Fibroblast of pulmonary artery (primary cell): ENCODE data around the gene APOA5.
A peak's percentile ranks its signal among the peaks of the same experiment; 100 is the strongest.

Source experiments
- DNase-seq: peaks from one replicate; pipeline ENCODE4 v3.0.0-alpha.2; 2010; ENCODE audit warnings: low read depth
- H3K4me3 ChIP-seq: replicated peaks from 2 replicates; pipeline ENCODE4 v1.5.1; 2011; ENCODE audit warnings: low read depth, mild to moderate bottlenecking, control low read depth, low read length, moderate library complexity
- TF ChIP-seq, protein P1 (sequence below): IDR thresholded peaks from 2 replicates; pipeline ENCODE4 v1.5.1; 2011; ENCODE audit warnings: mild to moderate bottlenecking, control low read depth, low read length, inconsistent platforms; ENCODE audit errors: missing control alignments

APOA5 gene

DNA sequence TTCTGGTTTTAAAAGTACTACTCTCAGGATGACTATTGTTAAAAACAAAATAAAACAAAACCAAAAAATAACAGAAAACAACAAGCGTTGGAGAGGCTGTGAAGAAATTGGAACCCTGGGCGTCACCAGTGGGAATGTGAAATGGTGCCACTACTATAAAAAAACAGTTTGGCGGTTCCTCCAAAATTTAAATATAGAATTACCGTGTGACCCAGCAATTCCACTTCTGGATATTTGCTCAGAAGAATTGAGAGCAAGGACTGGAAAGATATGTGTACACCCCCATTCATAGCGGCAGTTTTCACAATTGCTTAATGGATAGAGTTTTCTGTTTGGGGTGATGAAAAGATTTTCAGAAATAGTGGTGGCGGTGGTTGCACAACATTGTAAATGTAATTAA is 22.8 kb upstream of the APOA5 start:
- no peak for DNase-seq
- H3K4me3 ChIP-seq, result no peak overlapping the region
- TF ChIP-seq, protein P1, sequence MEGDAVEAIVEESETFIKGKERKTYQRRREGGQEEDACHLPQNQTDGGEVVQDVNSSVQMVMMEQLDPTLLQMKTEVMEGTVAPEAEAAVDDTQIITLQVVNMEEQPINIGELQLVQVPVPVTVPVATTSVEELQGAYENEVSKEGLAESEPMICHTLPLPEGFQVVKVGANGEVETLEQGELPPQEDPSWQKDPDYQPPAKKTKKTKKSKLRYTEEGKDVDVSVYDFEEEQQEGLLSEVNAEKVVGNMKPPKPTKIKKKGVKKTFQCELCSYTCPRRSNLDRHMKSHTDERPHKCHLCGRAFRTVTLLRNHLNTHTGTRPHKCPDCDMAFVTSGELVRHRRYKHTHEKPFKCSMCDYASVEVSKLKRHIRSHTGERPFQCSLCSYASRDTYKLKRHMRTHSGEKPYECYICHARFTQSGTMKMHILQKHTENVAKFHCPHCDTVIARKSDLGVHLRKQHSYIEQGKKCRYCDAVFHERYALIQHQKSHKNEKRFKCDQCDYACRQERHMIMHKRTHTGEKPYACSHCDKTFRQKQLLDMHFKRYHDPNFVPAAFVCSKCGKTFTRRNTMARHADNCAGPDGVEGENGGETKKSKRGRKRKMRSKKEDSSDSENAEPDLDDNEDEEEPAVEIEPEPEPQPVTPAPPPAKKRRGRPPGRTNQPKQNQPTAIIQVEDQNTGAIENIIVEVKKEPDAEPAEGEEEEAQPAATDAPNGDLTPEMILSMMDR, result no peak

DNA sequence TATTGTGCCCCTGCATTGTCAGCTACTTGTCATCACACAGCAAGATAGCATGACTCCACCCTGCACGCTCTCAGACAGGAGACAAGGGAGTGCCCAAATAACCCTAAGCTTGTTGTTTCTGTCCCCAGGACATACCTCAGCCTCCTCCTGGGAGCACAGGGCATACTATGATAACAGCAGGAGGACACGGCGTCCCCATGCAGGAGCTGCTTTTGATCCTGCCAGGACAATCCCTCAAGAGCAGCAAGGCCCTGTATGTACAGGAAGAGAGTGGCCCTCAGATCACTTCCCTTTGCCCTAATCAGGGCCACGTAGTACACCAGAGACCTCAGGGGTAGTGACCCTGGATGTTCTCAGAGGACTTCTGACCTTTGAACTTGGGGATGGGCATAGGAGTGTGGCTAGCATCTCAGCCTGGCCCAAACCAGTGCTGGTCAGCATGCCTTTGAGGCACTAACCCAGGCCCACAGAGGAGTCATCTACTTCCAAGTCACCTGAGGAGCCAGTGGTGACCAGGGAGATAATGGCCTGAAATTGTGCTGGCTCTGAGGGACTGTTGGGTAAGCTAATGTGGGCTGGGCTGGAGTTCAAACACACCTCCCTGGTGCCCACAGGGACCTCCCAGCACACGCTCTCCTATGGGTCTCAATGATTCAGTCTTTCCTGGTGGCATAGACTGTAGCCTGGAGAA is 22.2 kb upstream of the APOA5 start:
- TF ChIP-seq, protein P1, result no peak
- no peak overlapping the region for H3K4me3 ChIP-seq
- peak; percentile 33 for DNase-seq

DNA sequence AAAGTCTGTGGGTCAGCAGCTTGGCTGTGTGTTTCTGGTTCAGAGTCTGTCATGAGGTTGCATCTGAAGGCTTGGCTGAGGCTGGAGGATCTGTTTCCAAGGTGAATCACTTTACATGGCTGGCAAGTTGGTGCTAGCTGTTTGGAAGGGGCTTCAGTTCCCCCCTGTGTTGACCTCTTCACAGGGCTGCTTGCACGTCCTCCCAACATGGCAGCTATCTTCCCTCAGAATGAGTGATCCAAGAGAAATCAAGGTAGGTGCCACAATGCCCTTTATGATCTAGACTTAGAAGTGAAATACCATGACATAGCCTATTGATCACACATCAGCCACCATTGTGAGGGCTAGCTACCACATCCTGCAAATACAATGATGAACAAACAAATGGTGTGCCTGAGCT is 21.5 kb upstream of the APOA5 start:
- TF ChIP-seq, protein P1, result no peak
- H3K4me3 ChIP-seq, result no peak overlapping the region
- DNase-seq, result no peak

DNA sequence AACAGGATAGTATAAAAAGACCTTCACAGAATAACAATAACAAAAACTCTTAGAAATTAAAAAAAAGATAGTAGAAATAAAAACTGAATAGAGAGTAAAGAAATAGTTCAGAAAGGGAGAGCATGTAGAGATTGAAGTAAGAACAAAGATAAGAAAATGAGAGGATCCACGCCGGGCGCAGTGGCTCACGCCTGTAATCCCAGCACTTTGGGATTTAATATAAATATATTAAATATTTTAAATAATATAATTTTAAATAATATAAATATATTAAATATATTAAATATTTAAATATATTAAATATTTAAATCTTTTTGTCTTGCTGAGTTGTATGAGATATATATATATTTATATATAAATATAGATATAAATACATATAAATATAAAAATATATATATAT is 20.4 kb upstream of the APOA5 start:
- TF ChIP-seq, protein P1, result no peak
- H3K4me3 ChIP-seq, result no peak overlapping the region
- DNase-seq, result no peak

DNA sequence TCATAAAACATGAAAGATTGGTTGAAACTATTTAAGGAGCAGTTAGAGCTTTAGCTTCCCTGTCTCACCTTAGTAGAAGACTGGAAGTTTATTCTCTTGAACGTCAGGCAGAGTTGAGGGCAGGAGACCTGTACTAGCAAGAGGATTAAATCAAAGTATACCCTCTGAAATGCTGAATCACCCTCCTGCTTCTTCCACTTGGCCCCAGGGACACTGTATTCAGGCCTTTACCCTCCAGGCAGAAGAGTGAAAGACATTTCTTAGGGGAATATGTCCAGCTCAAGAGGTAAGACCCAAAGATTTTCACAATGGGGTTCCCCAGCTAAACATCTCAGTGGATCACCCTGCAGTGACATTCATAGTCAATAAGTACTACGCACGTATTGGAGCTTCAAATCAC is 19.5 kb upstream of the APOA5 start:
- DNase-seq, result no peak
- TF ChIP-seq, protein P1, result no peak

DNA sequence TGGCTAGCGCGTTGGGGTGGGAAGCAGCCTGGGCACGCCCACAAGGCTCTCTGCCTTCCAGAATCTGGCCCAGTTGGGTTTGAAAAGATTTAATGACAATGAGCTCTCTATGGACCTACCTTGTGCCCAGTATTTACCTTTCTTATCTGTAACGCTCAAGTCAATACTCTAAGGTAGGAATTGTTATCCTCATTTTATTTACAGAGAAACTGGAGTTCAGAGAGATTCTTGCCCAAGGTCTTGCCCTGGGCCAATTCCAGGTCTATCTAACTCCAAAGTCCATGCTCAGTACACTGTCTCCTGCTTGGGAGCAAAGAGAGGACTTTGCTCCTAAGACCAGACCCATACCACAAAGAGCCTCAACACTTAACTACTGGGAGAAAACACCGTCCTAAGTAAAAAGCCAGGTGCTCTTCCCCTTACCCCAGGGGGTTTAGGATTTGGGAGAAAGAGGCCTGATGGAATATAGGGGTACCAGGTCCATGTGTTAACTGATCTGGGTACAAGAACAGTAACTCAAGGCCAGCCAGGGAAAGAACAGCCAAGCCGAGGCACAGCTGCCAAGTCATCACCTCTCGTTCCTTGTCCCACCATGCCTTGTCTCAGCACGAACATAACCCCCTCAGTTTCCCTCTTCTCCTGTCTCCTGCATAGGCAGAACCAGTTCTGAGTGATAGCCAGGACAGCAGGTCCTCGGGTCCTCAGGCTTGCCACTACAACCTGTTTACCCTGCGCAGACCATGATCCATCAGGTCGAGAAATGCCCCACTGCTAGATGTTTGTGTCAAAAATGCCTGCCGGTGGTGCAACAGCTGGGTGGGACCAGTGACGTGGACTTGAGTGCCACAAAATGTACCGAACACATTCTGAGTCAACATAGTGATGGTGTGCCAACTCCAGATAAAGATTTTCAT is 16.8 kb upstream of the APOA5 start:
- TF ChIP-seq, protein P1, result no peak
- peak; percentile 94 for DNase-seq
- H3K4me3 ChIP-seq, result no peak overlapping the region

More for the DNA sequence above, 19.5 kb upstream of the APOA5 start:
- no peak overlapping the region for H3K4me3 ChIP-seq
